BLaER1 treated with 17β-estradiol and CSF1 and Interleukin-3, amounts not matched to agents 10 nM and 100 nM (cell line): ENCODE results near the gene HOXB6.

Experiments used
- H3K27ac ChIP-seq, 11 experiments: shearing (Covaris generic); formaldehyde crosslinking; 2 replicates each; pipeline ENCODE4 v1.8.1; 2022
- H3K27me3 ChIP-seq, 11 experiments: shearing (Covaris generic); formaldehyde crosslinking; 2 replicates each; pipeline ENCODE4 v1.8.1; 2022
- H3K36me3 ChIP-seq, 11 experiments: shearing (Covaris generic); formaldehyde crosslinking; 2 replicates each; pipeline ENCODE4 v1.8.1; 2022
- H3K4me1 ChIP-seq, 10 experiments: shearing (Covaris generic); formaldehyde crosslinking; 2 replicates each; pipeline ENCODE4 v1.8.1; 2022
- H3K4me2 ChIP-seq, 11 experiments: shearing (Covaris generic); formaldehyde crosslinking; 2 replicates each; pipeline ENCODE4 v1.8.1; 2022
- H3K4me3 ChIP-seq, 10 experiments: shearing (Covaris generic); formaldehyde crosslinking; 2 replicates each; pipeline ENCODE4 v1.8.1; 2022
- H3K9ac ChIP-seq, 11 experiments: shearing (Covaris generic); formaldehyde crosslinking; 2 replicates each; pipeline ENCODE4 v1.8.1; 2022
- H3K9me3 ChIP-seq, 11 experiments: shearing (Covaris generic); formaldehyde crosslinking; replicated peaks in 1 of 11; 2 replicates each; pipeline ENCODE4 v1.8.1; 2022
- H4K20me1 ChIP-seq, 11 experiments: shearing (Covaris generic); formaldehyde crosslinking; 2 replicates each; pipeline ENCODE4 v1.8.1; 2022
- Cebpa-rat ChIP-seq, 11 experiments: shearing (Covaris generic); IDR thresholded peaks; 2 replicates each; pipeline ENCODE4 v1.8.1; 2022

Gene HOXB6

GRCh38 chr17:48619826-48620449 lies 15.2 kb upstream of the HOXB6 start:
- Histone ChIP-seq H3K9ac (no peak overlapping the region), H4K20me1 (peaks cover 0 to 97% (median 89%) of the 10 kb centered on the region in 11 experiments; a peak in 18 of 22 replicates)

GRCh38 chr17:48618256-48618896 lies 13.6 kb upstream of the HOXB6 start:
- TF ChIP-seq Cebpa-rat (IDR thresholded peaks at IDR 0.05), result no peak
- peaks cover 100% of the 10 kb centered on the region in 11 experiments for H3K27me3 ChIP-seq
- H3K36me3 ChIP-seq, result no peaks in the 10 kb centered on the region
- no peaks in the 10 kb centered on the region; a peak in 1 of 20 replicates for H3K4me1 ChIP-seq
- H3K27ac ChIP-seq, result no peak overlapping the region
- no peak overlapping the region for H3K4me3 ChIP-seq
- peaks cover 0 to 93% (median 83%) of the 10 kb centered on the region in 11 experiments; a peak in 19 of 22 replicates for H4K20me1 ChIP-seq
- H3K4me2 ChIP-seq, result no peak overlapping the region
- no peak overlapping the region for H3K9ac ChIP-seq
- no peaks in the 10 kb centered on the region for H3K9me3 ChIP-seq

More at GRCh38 chr17:48619826-48620449, 15.2 kb upstream of the HOXB6 start:
- Histone ChIP-seq H3K4me3 (no peak overlapping the region), H3K9me3 (no peaks in the 10 kb centered on the region), H3K36me3 (no peaks in the 10 kb centered on the region), H3K4me2 (no peak overlapping the region), H3K4me1 (peaks cover 0 to 3% (median 2%) of the 10 kb centered on the region in 10 experiments; a peak in 9 of 20 replicates), H3K27ac (no peak overlapping the region), H3K27me3 (peaks cover 100% of the 10 kb centered on the region in 11 experiments)
- TF ChIP-seq Cebpa-rat (IDR thresholded peaks at IDR 0.05), result no peak

- no peak for TF ChIP-seq Cebpa-rat (IDR thresholded peaks at IDR 0.05)
- no peak overlapping the region for H3K4me2 ChIP-seq
- peaks cover 0 to 5% (median 0%) of the 10 kb centered on the region in 10 experiments; a peak in 2 of 20 replicates for H3K4me1 ChIP-seq
- H3K27ac ChIP-seq, result no peak overlapping the region
- H3K27me3 ChIP-seq, result peaks cover 100% of the 10 kb centered on the region in 11 experiments
- H4K20me1 ChIP-seq, result peaks cover 0 to 93% (median 81%) of the 10 kb centered on the region in 11 experiments; a peak in 19 of 22 replicates
- H3K36me3 ChIP-seq, result no peaks in the 10 kb centered on the region
- no peak overlapping the region for H3K4me3 ChIP-seq
- H3K9me3 ChIP-seq, result no peaks in the 10 kb centered on the region
- H3K9ac ChIP-seq, result no peak overlapping the region
These were observed 12.9 kb upstream of the HOXB6 start for GRCh38 chr17:48617471-48618255.

GRCh38 chr17:48616717-48617470 lies 12.1 kb upstream of the HOXB6 start:
- H3K4me2 ChIP-seq, result no peak overlapping the region
- no peak overlapping the region for H3K27ac ChIP-seq
- no peak overlapping the region for H3K4me3 ChIP-seq
- peaks cover 0 to 93% (median 81%) of the 10 kb centered on the region in 11 experiments; a peak in 19 of 22 replicates for H4K20me1 ChIP-seq
- TF ChIP-seq Cebpa-rat (IDR thresholded peaks at IDR 0.05), result no peak
- peaks cover 100% of the 10 kb centered on the region in 11 experiments for H3K27me3 ChIP-seq
- peaks cover 0 to 10% (median 1%) of the 10 kb centered on the region in 10 experiments; a peak in 7 of 20 replicates for H3K4me1 ChIP-seq
- H3K9me3 ChIP-seq, result no peaks in the 10 kb centered on the region
- no peak overlapping the region for H3K9ac ChIP-seq
- no peaks in the 10 kb centered on the region for H3K36me3 ChIP-seq

- no peak overlapping the region for H3K27ac ChIP-seq
- peaks cover 0 to 13% (median 4%) of the 10 kb centered on the region in 10 experiments; a peak in 7 of 20 replicates for H3K4me1 ChIP-seq
- H3K4me3 ChIP-seq, result no peak overlapping the region
- peaks cover 0 to 91% (median 78%) of the 10 kb centered on the region in 11 experiments; a peak in 19 of 22 replicates for H4K20me1 ChIP-seq
- H3K36me3 ChIP-seq, result no peaks in the 10 kb centered on the region
- no peaks in the 10 kb centered on the region for H3K9me3 ChIP-seq
- peaks cover 100% of the 10 kb centered on the region in 11 experiments for H3K27me3 ChIP-seq
- H3K4me2 ChIP-seq, result no peak overlapping the region
- H3K9ac ChIP-seq, result no peak overlapping the region
- no peak for TF ChIP-seq Cebpa-rat (IDR thresholded peaks at IDR 0.05)
These were observed 11.4 kb upstream of the HOXB6 start for GRCh38 chr17:48615963-48616716.

- H3K4me2 ChIP-seq, result no peak within 1 kb of the TSS
- H3K4me3 ChIP-seq, result no peak within 1 kb of the TSS
- peaks cover 100% of the 10 kb centered on the region in 11 experiments for H3K27me3 ChIP-seq
- peaks cover 0 to 92% (median 79%) of the 10 kb centered on the region in 11 experiments; a peak in 19 of 22 replicates for H4K20me1 ChIP-seq
- TF ChIP-seq Cebpa-rat (IDR thresholded peaks at IDR 0.05), result no peak
- H3K9me3 ChIP-seq, result peaks cover 0 to 8% (median 3%) of the 10 kb centered on the region in 11 experiments; a peak in 9 of 22 replicates
- H3K27ac ChIP-seq, result no peak within 1 kb of the TSS
- peaks cover 0 to 13% (median 4%) of the 10 kb centered on the region in 10 experiments; a peak in 7 of 20 replicates for H3K4me1 ChIP-seq
- H3K36me3 ChIP-seq, result no peaks in the 10 kb centered on the region
- H3K9ac ChIP-seq, result no peak within 1 kb of the TSS
These were observed 10.5 kb upstream of the HOXB6 start, which contains the start of gene HOXB8 for GRCh38 chr17:48615047-48615962. TSS of gene HOXB8 (minus strand) at chr17:48615292. CDS start at chr17:48614704, 588 bp downstream.
